ENCODE results near the gene S100A7.

Gene S100A7

GRCh38 chr1:153485863-153486262, 25.4 kb upstream of the S100A7 start:
- Histone ChIP-seq H3K4me3 (ENCODE audit: insufficient read depth, low read length, poor library complexity, severe bottlenecking) (no peak overlapping the region), H2AFZ (ENCODE audit: low read depth, low read length, severe bottlenecking) (no peak overlapping the region), H3K4me2 (ENCODE audit: low read depth, low read length, poor library complexity, severe bottlenecking) (no peak overlapping the region), H3K9me2 (replicated peaks; ENCODE audit: insufficient read depth, low read length) (no peaks in the 10 kb centered on the region), H4K20me1 (ENCODE audit: low read depth, low read length) (no peaks in the 10 kb centered on the region), H3K9me3 (ENCODE audit: insufficient read depth, low read length) (no peaks in the 10 kb centered on the region), H3K9ac (ENCODE audit: low read length) (no peak overlapping the region), H3K79me2 (ENCODE audit: insufficient read depth, low read length) (no peaks in the 10 kb centered on the region), H3K27ac (ENCODE audit: low read depth, low read length) (no peak overlapping the region), H3F3A (ENCODE audit: insufficient read depth) (no peaks in the 10 kb centered on the region), H3K27me3 (ENCODE audit: low read length) (no peaks in the 10 kb centered on the region; the same call in 1 of the 2 replicates), H3K36me3 (ENCODE audit: low read length) (no peaks in the 10 kb centered on the region)
- TF ChIP-seq EZH2phosphoT487 (conservative IDR thresholded peaks at IDR 0.05; ENCODE audit: low read length), result no peak
- TF ChIP-seq CTCF (IDR thresholded peaks at IDR 0.05; ENCODE audit: insufficient read depth, low read length, poor library complexity, severe bottlenecking), result no peak

- H3F3A ChIP-seq (ENCODE audit: insufficient read depth), result no peaks in the 10 kb centered on the region
- H3K4me2 ChIP-seq (ENCODE audit: low read depth, low read length, poor library complexity, severe bottlenecking), result no peak overlapping the region
- H3K9me2 ChIP-seq (replicated peaks; ENCODE audit: insufficient read depth, low read length), result no peaks in the 10 kb centered on the region
- H3K27me3 ChIP-seq (ENCODE audit: low read length), result no peaks in the 10 kb centered on the region; the same call in 1 of the 2 replicates
- no peak overlapping the region for H3K4me3 ChIP-seq (ENCODE audit: insufficient read depth, low read length, poor library complexity, severe bottlenecking)
- H3K9ac ChIP-seq (ENCODE audit: low read length), result no peak overlapping the region
- no peak overlapping the region for H2AFZ ChIP-seq (ENCODE audit: low read depth, low read length, severe bottlenecking)
- H3K9me3 ChIP-seq (ENCODE audit: insufficient read depth, low read length), result no peaks in the 10 kb centered on the region
- no peaks in the 10 kb centered on the region for H3K36me3 ChIP-seq (ENCODE audit: low read length)
- no peaks in the 10 kb centered on the region for H3K79me2 ChIP-seq (ENCODE audit: insufficient read depth, low read length)
- H3K27ac ChIP-seq (ENCODE audit: low read depth, low read length), result no peak overlapping the region
- no peaks in the 10 kb centered on the region for H4K20me1 ChIP-seq (ENCODE audit: low read depth, low read length)
- TF ChIP-seq EZH2phosphoT487 (conservative IDR thresholded peaks at IDR 0.05; ENCODE audit: low read length), result no peak
- no peak for TF ChIP-seq CTCF (IDR thresholded peaks at IDR 0.05; ENCODE audit: insufficient read depth, low read length, poor library complexity, severe bottlenecking)
These were observed 23.3 kb upstream of the S100A7 start for GRCh38 chr1:153483776-153484175.

- no peak overlapping the region for H3K27ac ChIP-seq (ENCODE audit: low read depth, low read length)
- H3K9ac ChIP-seq (ENCODE audit: low read length), result no peak overlapping the region
- no peak overlapping the region for H2AFZ ChIP-seq (ENCODE audit: low read depth, low read length, severe bottlenecking)
- no peak overlapping the region for H3K4me2 ChIP-seq (ENCODE audit: low read depth, low read length, poor library complexity, severe bottlenecking)
- H3K79me2 ChIP-seq (ENCODE audit: insufficient read depth, low read length), result no peaks in the 10 kb centered on the region
- no peaks in the 10 kb centered on the region for H3F3A ChIP-seq (ENCODE audit: insufficient read depth)
- H3K36me3 ChIP-seq (ENCODE audit: low read length), result no peaks in the 10 kb centered on the region
- no peaks in the 10 kb centered on the region for H4K20me1 ChIP-seq (ENCODE audit: low read depth, low read length)
- no peak for TF ChIP-seq CTCF (IDR thresholded peaks at IDR 0.05; ENCODE audit: insufficient read depth, low read length, poor library complexity, severe bottlenecking)
- no peak for TF ChIP-seq EZH2phosphoT487 (conservative IDR thresholded peaks at IDR 0.05; ENCODE audit: low read length)
- no peaks in the 10 kb centered on the region for H3K9me3 ChIP-seq (ENCODE audit: insufficient read depth, low read length)
- no peaks in the 10 kb centered on the region for H3K9me2 ChIP-seq (replicated peaks; ENCODE audit: insufficient read depth, low read length)
- H3K27me3 ChIP-seq (ENCODE audit: low read length), result no peaks in the 10 kb centered on the region; the same call in 1 of the 2 replicates
- H3K4me3 ChIP-seq (ENCODE audit: insufficient read depth, low read length, poor library complexity, severe bottlenecking), result no peak overlapping the region
These were observed 20.7 kb upstream of the S100A7 start for GRCh38 chr1:153481124-153481523.

Data from SU-DHL-6 (cell line).